ENCODE results near the gene TMEM109.

GRCh38 chr11:60891103-60891741 lies 22.7 kb upstream of the TMEM109 start:
- TF ChIP-seq CTCF (conservative IDR thresholded peaks at IDR 0.05; ENCODE audit: low read depth, low read length) (no peak), EZH2phosphoT487 (IDR thresholded peaks at IDR 0.05; ENCODE audit: borderline replicate concordance, low read length) (no peak), EZH2 (IDR thresholded peaks at IDR 0.05; ENCODE audit: low read length, unreplicated experiment) (no peak)
